ENCODE measurements around the gene PARD3B.

PARD3B gene

GRCh38 chr2:205073433-205074020, 528.3 kb downstream of the PARD3B start:
- H3K9me2 ChIP-seq (replicated peaks; ENCODE audit: control insufficient read depth, low read length), result no peaks in the 10 kb centered on the region
- no peaks in the 10 kb centered on the region for H3K4me1 ChIP-seq (ENCODE audit: control insufficient read depth, low read length)
- no peaks in the 10 kb centered on the region for H3K36me3 ChIP-seq (ENCODE audit: control insufficient read depth, low read length)
- no peak overlapping the region for H3K4me3 ChIP-seq (ENCODE audit: low read length)
- H3K27ac ChIP-seq (ENCODE audit: low read depth, low read length), result no peak overlapping the region
- H3F3A ChIP-seq (ENCODE audit: control insufficient read depth, insufficient read depth), result no peaks in the 10 kb centered on the region
- H4K20me1 ChIP-seq (ENCODE audit: control insufficient read depth, insufficient read depth, low read depth, low read length), result no peaks in the 10 kb centered on the region
- no peak overlapping the region for H3K4me2 ChIP-seq (ENCODE audit: low read length)
- H3K79me2 ChIP-seq (ENCODE audit: control insufficient read depth, low read length), result no peaks in the 10 kb centered on the region
- no peaks in the 10 kb centered on the region for H3K9me3 ChIP-seq (ENCODE audit: control insufficient read depth, insufficient read depth, low read length)
- TF ChIP-seq CTCF (IDR thresholded peaks at IDR 0.05; ENCODE audit: low read depth, low read length, poor library complexity, severe bottlenecking) (no peak), EZH2phosphoT487 (IDR thresholded peaks at IDR 0.05; ENCODE audit: borderline replicate concordance, low read length) (no peak)
- no peaks in the 10 kb centered on the region for H3K27me3 ChIP-seq (ENCODE audit: control insufficient read depth, low read length)

- H3K79me2 ChIP-seq (ENCODE audit: control insufficient read depth, low read length), result no peaks in the 10 kb centered on the region
- no peak for TF ChIP-seq EZH2phosphoT487 (IDR thresholded peaks at IDR 0.05; ENCODE audit: borderline replicate concordance, low read length)
- no peak for TF ChIP-seq CTCF (IDR thresholded peaks at IDR 0.05; ENCODE audit: low read depth, low read length, poor library complexity, severe bottlenecking)
- H3K27me3 ChIP-seq (ENCODE audit: control insufficient read depth, low read length), result no peaks in the 10 kb centered on the region
- no peaks in the 10 kb centered on the region for H3F3A ChIP-seq (ENCODE audit: control insufficient read depth, insufficient read depth)
- H3K36me3 ChIP-seq (ENCODE audit: control insufficient read depth, low read length), result no peaks in the 10 kb centered on the region
- H3K27ac ChIP-seq (ENCODE audit: low read depth, low read length), result no peak overlapping the region
- H3K9me2 ChIP-seq (replicated peaks; ENCODE audit: control insufficient read depth, low read length), result no peaks in the 10 kb centered on the region
- no peaks in the 10 kb centered on the region for H3K9me3 ChIP-seq (ENCODE audit: control insufficient read depth, insufficient read depth, low read length)
- H3K4me2 ChIP-seq (ENCODE audit: low read length), result no peak overlapping the region
- H4K20me1 ChIP-seq (ENCODE audit: control insufficient read depth, insufficient read depth, low read depth, low read length), result no peaks in the 10 kb centered on the region
- H3K4me1 ChIP-seq (ENCODE audit: control insufficient read depth, low read length), result no peaks in the 10 kb centered on the region
- H3K4me3 ChIP-seq (ENCODE audit: low read length), result no peak overlapping the region
Observed at GRCh38 chr2:205076405-205076804, 531.1 kb downstream of the PARD3B start.

- no peaks in the 10 kb centered on the region for H3K9me3 ChIP-seq (ENCODE audit: control insufficient read depth, insufficient read depth, low read length)
- no peaks in the 10 kb centered on the region for H4K20me1 ChIP-seq (ENCODE audit: control insufficient read depth, insufficient read depth, low read depth, low read length)
- no peaks in the 10 kb centered on the region for H3K4me1 ChIP-seq (ENCODE audit: control insufficient read depth, low read length)
- H3K27ac ChIP-seq (ENCODE audit: low read depth, low read length), result no peak overlapping the region
- H3K79me2 ChIP-seq (ENCODE audit: control insufficient read depth, low read length), result no peaks in the 10 kb centered on the region
- no peaks in the 10 kb centered on the region for H3K9me2 ChIP-seq (replicated peaks; ENCODE audit: control insufficient read depth, low read length)
- no peak overlapping the region for H3K4me2 ChIP-seq (ENCODE audit: low read length)
- H3K4me3 ChIP-seq (ENCODE audit: low read length), result no peak overlapping the region
- no peaks in the 10 kb centered on the region for H3K36me3 ChIP-seq (ENCODE audit: control insufficient read depth, low read length)
- no peaks in the 10 kb centered on the region for H3K27me3 ChIP-seq (ENCODE audit: control insufficient read depth, low read length)
- no peak for TF ChIP-seq EZH2phosphoT487 (IDR thresholded peaks at IDR 0.05; ENCODE audit: borderline replicate concordance, low read length)
- no peak for TF ChIP-seq CTCF (IDR thresholded peaks at IDR 0.05; ENCODE audit: low read depth, low read length, poor library complexity, severe bottlenecking)
- H3F3A ChIP-seq (ENCODE audit: control insufficient read depth, insufficient read depth), result no peaks in the 10 kb centered on the region
Observed at GRCh38 chr2:205077159-205077558, 531.9 kb downstream of the PARD3B start.
